ENCODE measurements around the gene PHLDA3. TPM values are rescaled to one million over a fixed set of nuclear protein-coding genes. Genes with fewer than 3 reads are reported as not detected.

Gene PHLDA3
- total and polyA plus RNA-seq, 2 donors from 2014 or later: 25.6 to 27.3 TPM

DNA sequence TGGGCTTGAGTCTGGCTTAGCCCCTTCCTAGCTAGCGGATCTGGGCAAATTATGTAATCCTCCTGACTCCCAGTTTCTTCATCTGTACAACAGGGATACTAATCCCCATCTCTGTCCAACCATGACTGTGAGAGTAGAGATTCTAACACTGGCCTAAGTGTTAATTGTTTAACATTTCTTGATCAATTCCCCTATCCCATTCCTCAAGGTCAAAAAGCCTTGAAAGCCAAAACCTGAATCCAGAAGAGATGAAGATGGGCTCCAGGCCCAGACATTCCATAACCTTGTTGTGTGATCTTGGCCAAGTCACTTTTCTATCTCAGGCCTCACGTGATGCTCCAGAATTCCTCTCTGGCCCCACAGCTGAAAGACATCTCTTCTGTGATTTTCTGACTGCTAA lies 18.8 kb upstream of the PHLDA3 start:
- Histone ChIP-seq H3K27ac (ENCODE audit: low read depth in 2 of 2, low read length in 2 of 2) (no peak overlapping the region), H3K9ac (ENCODE audit: low read length in 3 of 3) (no peak overlapping the region), H3K36me3 (ENCODE audit: control insufficient read depth in 2 of 3, insufficient read depth in 3 of 3, low read length in 3 of 3) (peaks cover 0 to 41% (median 19%) of the 10 kb centered on the region in 3 donors), H3K27me3 (ENCODE audit: control insufficient read depth, insufficient read depth, low read length) (no peaks in the 10 kb centered on the region), H3K4me1 (ENCODE audit: control insufficient read depth in 2 of 3, insufficient read depth in 2 of 3, low read depth in 1 of 3, low read length in 3 of 3) (peaks cover 0 to 25% (median 21%) of the 10 kb centered on the region in 3 donors), H3K4me3 (ENCODE audit: low read length in 3 of 3) (no peak overlapping the region), H3K9me3 (ENCODE audit: control insufficient read depth in 2 of 3, insufficient read depth in 1 of 3, low read length in 3 of 3) (no peaks in the 10 kb centered on the region)
- TF ChIP-seq, protein P1, sequence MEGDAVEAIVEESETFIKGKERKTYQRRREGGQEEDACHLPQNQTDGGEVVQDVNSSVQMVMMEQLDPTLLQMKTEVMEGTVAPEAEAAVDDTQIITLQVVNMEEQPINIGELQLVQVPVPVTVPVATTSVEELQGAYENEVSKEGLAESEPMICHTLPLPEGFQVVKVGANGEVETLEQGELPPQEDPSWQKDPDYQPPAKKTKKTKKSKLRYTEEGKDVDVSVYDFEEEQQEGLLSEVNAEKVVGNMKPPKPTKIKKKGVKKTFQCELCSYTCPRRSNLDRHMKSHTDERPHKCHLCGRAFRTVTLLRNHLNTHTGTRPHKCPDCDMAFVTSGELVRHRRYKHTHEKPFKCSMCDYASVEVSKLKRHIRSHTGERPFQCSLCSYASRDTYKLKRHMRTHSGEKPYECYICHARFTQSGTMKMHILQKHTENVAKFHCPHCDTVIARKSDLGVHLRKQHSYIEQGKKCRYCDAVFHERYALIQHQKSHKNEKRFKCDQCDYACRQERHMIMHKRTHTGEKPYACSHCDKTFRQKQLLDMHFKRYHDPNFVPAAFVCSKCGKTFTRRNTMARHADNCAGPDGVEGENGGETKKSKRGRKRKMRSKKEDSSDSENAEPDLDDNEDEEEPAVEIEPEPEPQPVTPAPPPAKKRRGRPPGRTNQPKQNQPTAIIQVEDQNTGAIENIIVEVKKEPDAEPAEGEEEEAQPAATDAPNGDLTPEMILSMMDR (IDR thresholded peaks at IDR 0.05; ENCODE audit: borderline replicate concordance, extremely low read depth, insufficient read depth): no peak
- intact Hi-C loops (cut with DNase I): no loop called here
- DNase-seq (no peak), FAIRE-seq (no peak)

DNA sequence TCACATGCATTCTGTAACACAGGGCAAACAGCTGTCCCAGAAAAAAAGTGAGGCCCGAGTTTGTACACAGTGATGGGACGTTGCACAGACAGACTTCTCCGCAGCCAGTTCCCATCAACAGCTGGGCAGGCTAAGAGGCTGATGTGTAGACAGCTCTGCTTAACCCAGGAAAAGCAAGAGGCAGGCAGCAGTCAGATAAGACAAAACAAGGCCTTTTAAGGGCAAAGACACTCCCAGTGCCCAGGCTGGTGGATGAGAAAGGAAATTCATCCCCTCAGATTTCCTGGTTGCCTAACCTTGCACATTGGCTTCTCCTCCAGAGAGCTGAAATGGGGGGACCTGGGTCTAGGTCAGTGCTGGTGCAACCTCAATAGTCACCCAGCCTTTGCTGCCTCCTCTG lies 17.2 kb upstream of the PHLDA3 start:
- FAIRE-seq (no peak), DNase-seq (no peak)
- Histone ChIP-seq H3K4me1 (ENCODE audit: control insufficient read depth in 2 of 3, insufficient read depth in 2 of 3, low read depth in 1 of 3, low read length in 3 of 3) (peaks cover 0 to 29% (median 26%) of the 10 kb centered on the region in 3 donors), H3K4me3 (ENCODE audit: low read length in 3 of 3) (no peak overlapping the region), H3K27ac (ENCODE audit: low read depth in 2 of 2, low read length in 2 of 2) (no peak overlapping the region), H3K9me3 (ENCODE audit: control insufficient read depth in 2 of 3, insufficient read depth in 1 of 3, low read length in 3 of 3) (no peaks in the 10 kb centered on the region), H3K9ac (ENCODE audit: low read length in 3 of 3) (no peak overlapping the region), H3K27me3 (ENCODE audit: control insufficient read depth, insufficient read depth, low read length) (peaks cover under 1% of the 10 kb centered on the region), H3K36me3 (ENCODE audit: control insufficient read depth in 2 of 3, insufficient read depth in 3 of 3, low read length in 3 of 3) (peaks cover 0 to 41% (median 19%) of the 10 kb centered on the region in 3 donors)
- intact Hi-C loops (cut with DNase I): no loop called here
- TF ChIP-seq, protein P1 (IDR thresholded peaks at IDR 0.05; ENCODE audit: borderline replicate concordance, extremely low read depth, insufficient read depth): no peak

DNA sequence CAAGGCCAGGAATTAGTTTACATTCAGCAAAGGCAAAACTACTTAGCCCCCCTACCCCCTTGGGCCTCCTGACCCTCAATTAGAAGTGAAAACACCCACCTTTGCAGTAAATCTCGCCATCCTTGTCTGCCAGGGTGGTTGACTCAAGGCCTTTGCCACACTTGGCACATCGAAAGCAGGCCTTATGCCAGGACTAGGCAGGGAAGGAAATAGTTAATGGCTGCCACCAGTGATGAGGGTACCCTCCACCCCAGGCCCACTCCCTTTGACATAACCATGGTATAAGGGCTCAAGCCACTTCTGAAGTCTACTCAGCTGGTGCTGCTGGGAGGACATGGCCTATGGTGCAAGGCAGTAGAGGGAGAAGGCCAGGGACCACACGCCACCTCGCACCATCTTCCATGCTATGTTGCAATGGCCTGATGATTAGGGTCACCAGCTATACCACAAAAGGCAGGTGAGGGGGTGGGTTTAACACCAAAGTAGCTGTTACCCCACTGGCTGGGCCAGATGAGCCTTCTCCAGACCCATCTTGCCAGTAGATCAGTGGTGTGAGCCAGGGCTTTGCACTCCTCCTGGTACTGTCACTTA lies 16.3 kb upstream of the PHLDA3 start:
- no peak overlapping the region for H3K4me3 ChIP-seq (ENCODE audit: low read length in 3 of 3)
- H3K27ac ChIP-seq (ENCODE audit: low read depth in 2 of 2, low read length in 2 of 2): no peak overlapping the region
- peaks cover 0 to 29% (median 20%) of the 10 kb centered on the region in 3 donors for H3K4me1 ChIP-seq (ENCODE audit: control insufficient read depth in 2 of 3, insufficient read depth in 2 of 3, low read depth in 1 of 3, low read length in 3 of 3)
- no peak for FAIRE-seq
- H3K9me3 ChIP-seq (ENCODE audit: control insufficient read depth in 2 of 3, insufficient read depth in 1 of 3, low read length in 3 of 3): no peaks in the 10 kb centered on the region
- intact Hi-C loops (cut with DNase I): no loop called here
- H3K36me3 ChIP-seq (ENCODE audit: control insufficient read depth in 2 of 3, insufficient read depth in 3 of 3, low read length in 3 of 3): peaks cover 0 to 39% (median 19%) of the 10 kb centered on the region in 3 donors
- peaks cover 3% of the 10 kb centered on the region for H3K27me3 ChIP-seq (ENCODE audit: control insufficient read depth, insufficient read depth, low read length)
- H3K9ac ChIP-seq (ENCODE audit: low read length in 3 of 3): no peak overlapping the region
- DNase-seq: no peak
- TF ChIP-seq, protein P1 (IDR thresholded peaks at IDR 0.05; ENCODE audit: borderline replicate concordance, extremely low read depth, insufficient read depth): no peak
